Heart left ventricle (tissue), 13 donors: ENCODE measurements around the gene SERF2.

ENCODE experiments used
- CTCF ChIP-seq, 12 donors: fragments of 200-600 bp; sonication (generic) in 4 of 12; IDR thresholded peaks; one replicate each; pipeline versions ENCODE4 v1.5.0 to v1.8.0; 2018 to 2022; ENCODE audit warnings: antibody characterized with exemption in 12 of 12, mild to moderate bottlenecking in 5 of 12
- POLR2A ChIP-seq, 2 donors: fragments of 450-650 bp; IDR thresholded peaks; one replicate each; pipeline ENCODE4 v1.6.1; 2017; ENCODE audit warnings: antibody characterized with exemption in 2 of 2, mild to moderate bottlenecking in 2 of 2, moderate library complexity in 2 of 2
- donor health status: ischemic (EF 13 %, LVEDD 7.1; RV severe dilation, severe dysfunction).
- donor health status: DM: no; HTN: yes; CAD: no.
- donor health status: DM: no; HTN: no; CAD: no.
- donor health status: ischemic (EF 25% LVEDD 6.9; RV normal size, moderate dysfunction).
- donor health status: ischemic (EF 25% LVEDD 5.7; RV mildly dilated, moderate dysfunction).
- donor health status: ischemic (EF 35%, LVEDD 5.7; RV mildly dilated, moderate dysfunction).
- donor health status: nonischemic (EF 11% LVEDD 7.7; RV severe dilation, severe dysfunction).
- donor health status: DM: yes; HTN: yes; CAD: no.
- donor health status: PGD.
- donor health status: ischemic (EF 29% LVEDD 5.4; RV normal size, mild dysfunction).
- donor health status: nonischemic (EF 23%, LVEDD 6.1; RV moderate dilation, normal function).

GRCh38 chr15:43792761-43793476 is 799 bp downstream of the SERF2 start:
- TF ChIP-seq CTCF (IDR thresholded peaks at IDR 0.05) (peak in 1 of 12 donors; percentile 9), POLR2A (IDR thresholded peaks at IDR 0.05) (no peak)
